ENCODE results near the gene SPOCD1. TPM values are rescaled to one million over a fixed set of nuclear protein-coding genes. Genes with fewer than 3 reads are reported as not detected.

SPOCD1 gene
- total and polyA plus RNA-seq, 2 donors from 2014 or later, result 0.22 to 0.98 TPM

- Histone ChIP-seq H3K9ac (ENCODE audit: low read length in 3 of 3) (no peak overlapping the region), H3K9me3 (ENCODE audit: control insufficient read depth in 2 of 3, insufficient read depth in 1 of 3, low read length in 3 of 3) (no peaks in the 10 kb centered on the region), H3K27me3 (ENCODE audit: control insufficient read depth, insufficient read depth, low read length) (no peaks in the 10 kb centered on the region), H3K27ac (ENCODE audit: low read depth in 2 of 2, low read length in 2 of 2) (no peak overlapping the region), H3K4me1 (ENCODE audit: control insufficient read depth in 2 of 3, insufficient read depth in 2 of 3, low read depth in 1 of 3, low read length in 3 of 3) (no peaks in the 10 kb centered on the region), H3K4me3 (ENCODE audit: low read length in 3 of 3) (no peak overlapping the region), H3K36me3 (ENCODE audit: control insufficient read depth in 2 of 3, insufficient read depth in 3 of 3, low read length in 3 of 3) (no peaks in the 10 kb centered on the region)
- intact Hi-C loops (cut with DNase I), result loop anchor here (10.0 kb wide), 1 partner anchor 150 kb away; no protein-coding TSS in a partner anchor
- FAIRE-seq (no peak), DNase-seq (no peak)
- no peak for TF ChIP-seq CTCF (IDR thresholded peaks at IDR 0.05; ENCODE audit: borderline replicate concordance, extremely low read depth, insufficient read depth)
These were observed 1.1 kb downstream of the SPOCD1 start for GRCh38 chr1:31814631-31815306.

- H3K4me1 ChIP-seq (ENCODE audit: control insufficient read depth in 2 of 3, insufficient read depth in 2 of 3, low read depth in 1 of 3, low read length in 3 of 3), result no peaks in the 10 kb centered on the region
- no peak overlapping the region for H3K27ac ChIP-seq (ENCODE audit: low read depth in 2 of 2, low read length in 2 of 2)
- no peak for DNase-seq
- TF ChIP-seq CTCF (IDR thresholded peaks at IDR 0.05; ENCODE audit: borderline replicate concordance, extremely low read depth, insufficient read depth), result no peak
- H3K9ac ChIP-seq (ENCODE audit: low read length in 3 of 3), result no peak overlapping the region
- H3K36me3 ChIP-seq (ENCODE audit: control insufficient read depth in 2 of 3, insufficient read depth in 3 of 3, low read length in 3 of 3), result no peaks in the 10 kb centered on the region
- intact Hi-C loops (cut with DNase I), result loop anchor here (10.0 kb wide), 1 partner anchor 151 kb away; no protein-coding TSS in a partner anchor
- H3K9me3 ChIP-seq (ENCODE audit: control insufficient read depth in 2 of 3, insufficient read depth in 1 of 3, low read length in 3 of 3), result no peaks in the 10 kb centered on the region
- H3K4me3 ChIP-seq (ENCODE audit: low read length in 3 of 3), result no peak overlapping the region
- no peaks in the 10 kb centered on the region for H3K27me3 ChIP-seq (ENCODE audit: control insufficient read depth, insufficient read depth, low read length)
- no peak for FAIRE-seq
These were observed 1.7 kb downstream of the SPOCD1 start for GRCh38 chr1:31814041-31814511.

GRCh38 chr1:31812158-31812829, 3.5 kb downstream of the SPOCD1 start:
- no peaks in the 10 kb centered on the region for H3K36me3 ChIP-seq (ENCODE audit: control insufficient read depth in 2 of 3, insufficient read depth in 3 of 3, low read length in 3 of 3)
- H3K9ac ChIP-seq (ENCODE audit: low read length in 3 of 3), result no peak overlapping the region
- DNase-seq (no peak), FAIRE-seq (no peak)
- H3K27ac ChIP-seq (ENCODE audit: low read depth in 2 of 2, low read length in 2 of 2), result no peak overlapping the region
- no peaks in the 10 kb centered on the region for H3K27me3 ChIP-seq (ENCODE audit: control insufficient read depth, insufficient read depth, low read length)
- no peak overlapping the region for H3K4me3 ChIP-seq (ENCODE audit: low read length in 3 of 3)
- H3K9me3 ChIP-seq (ENCODE audit: control insufficient read depth in 2 of 3, insufficient read depth in 1 of 3, low read length in 3 of 3), result no peaks in the 10 kb centered on the region
- TF ChIP-seq CTCF (IDR thresholded peaks at IDR 0.05; ENCODE audit: borderline replicate concordance, extremely low read depth, insufficient read depth), result no peak
- intact Hi-C loops (cut with DNase I), result loop anchor here (10.0 kb wide), 1 partner anchor 153 kb away; no protein-coding TSS in a partner anchor
- no peaks in the 10 kb centered on the region for H3K4me1 ChIP-seq (ENCODE audit: control insufficient read depth in 2 of 3, insufficient read depth in 2 of 3, low read depth in 1 of 3, low read length in 3 of 3)

Data from kidney (tissue), 14 donors.